Parathyroid adenoma (tissue), 2 donors: ENCODE measurements around the gene RNU1-3.

ENCODE experiments used
- H2AFZ ChIP-seq: fragments of 300-600 bp; sonication (generic); one replicate; pipeline ENCODE4 v1.7.0; 2017; ENCODE audit warnings: antibody characterized with exemption, mild to moderate bottlenecking
- H3K27ac ChIP-seq: fragments of 300-600 bp; sonication (generic); one replicate; pipeline ENCODE4 v1.7.0; 2017
- H3K27me3 ChIP-seq: fragments of 300-600 bp; sonication (generic); one replicate; pipeline ENCODE4 v1.7.0; 2017; ENCODE audit warnings: low read length; ENCODE audit not compliant: control insufficient read depth, insufficient read depth
- H3K36me3 ChIP-seq: fragments of 300-600 bp; sonication (generic); one replicate; pipeline ENCODE4 v1.7.0; 2017; ENCODE audit warnings: low read length; ENCODE audit not compliant: control insufficient read depth, insufficient read depth
- H3K4me1 ChIP-seq: fragments of 300-600 bp; sonication (generic); one replicate; pipeline ENCODE4 v1.7.0; 2017; ENCODE audit warnings: control low read depth
- H3K4me2 ChIP-seq: fragments of 300-600 bp; sonication (generic); one replicate; pipeline ENCODE4 v1.7.0; 2017; ENCODE audit warnings: low read length
- H3K4me3 ChIP-seq: fragments of 300-600 bp; sonication (generic); one replicate; pipeline ENCODE4 v1.7.0; 2017; ENCODE audit warnings: low read depth, low read length
- H3K79me2 ChIP-seq: fragments of 300-600 bp; sonication (generic); one replicate; pipeline ENCODE4 v1.7.0; 2017; ENCODE audit warnings: control low read depth
- H3K9ac ChIP-seq: fragments of 300-600 bp; sonication (generic); one replicate; pipeline ENCODE4 v1.7.0; 2017; ENCODE audit warnings: mild to moderate bottlenecking
- H3K9me3 ChIP-seq: fragments of 300-600 bp; sonication (generic); one replicate; pipeline ENCODE4 v1.7.0; 2017; ENCODE audit warnings: low read length; ENCODE audit not compliant: control insufficient read depth
- CTCF ChIP-seq: fragments of 300-600 bp; sonication (generic); IDR thresholded peaks from one replicate; pipeline ENCODE4 v1.7.0; 2017; ENCODE audit warnings: antibody characterized with exemption, mild to moderate bottlenecking
- donor health status: primary hyperparathyroidism.

Gene RNU1-3

GRCh38 chr1:16618719-16619118 lies 48.0 kb downstream of the RNU1-3 start:
- H3K4me3 ChIP-seq, result no peak overlapping the region
- H3K36me3 ChIP-seq, result no peaks in the 10 kb centered on the region
- H3K79me2 ChIP-seq, result no peaks in the 10 kb centered on the region
- H3K27ac ChIP-seq, result no peak overlapping the region
- H3K27me3 ChIP-seq, result no peaks in the 10 kb centered on the region
- H3K9me3 ChIP-seq, result no peaks in the 10 kb centered on the region
- no peak for TF ChIP-seq CTCF
- no peak overlapping the region for H2AFZ ChIP-seq
- H3K4me2 ChIP-seq, result no peak overlapping the region
- peaks cover 4% of the 10 kb centered on the region for H3K4me1 ChIP-seq
- no peak overlapping the region for H3K9ac ChIP-seq

- H3K9me3 ChIP-seq, result no peaks in the 10 kb centered on the region
- no peak overlapping the region for H2AFZ ChIP-seq
- no peak overlapping the region for H3K27ac ChIP-seq
- H3K79me2 ChIP-seq, result no peaks in the 10 kb centered on the region
- no peaks in the 10 kb centered on the region for H3K36me3 ChIP-seq
- no peak overlapping the region for H3K9ac ChIP-seq
- no peak for TF ChIP-seq CTCF
- no peaks in the 10 kb centered on the region for H3K27me3 ChIP-seq
- H3K4me1 ChIP-seq, result peaks cover 5% of the 10 kb centered on the region
- H3K4me3 ChIP-seq, result no peak overlapping the region
- H3K4me2 ChIP-seq, result no peak overlapping the region
Observed at GRCh38 chr1:16617778-16618580, 48.8 kb downstream of the RNU1-3 start.

GRCh38 chr1:16617114-16617631 lies 49.6 kb downstream of the RNU1-3 start:
- Histone ChIP-seq H3K4me2 (no peak overlapping the region), H3K4me3 (no peak overlapping the region), H3K27ac (no peak overlapping the region), H2AFZ (no peak overlapping the region), H3K9ac (no peak overlapping the region), H3K79me2 (no peaks in the 10 kb centered on the region), H3K9me3 (no peaks in the 10 kb centered on the region), H3K36me3 (no peaks in the 10 kb centered on the region), H3K4me1 (peaks cover 9% of the 10 kb centered on the region), H3K27me3 (no peaks in the 10 kb centered on the region)
- no peak for TF ChIP-seq CTCF
